Measurements from ENCODE around the gene IGSF21. TPM values are rescaled to one million over a fixed set of nuclear protein-coding genes. Genes with fewer than 3 reads are reported as not detected.
A peak's percentile ranks its signal among the peaks of the same experiment; 100 is the strongest.

The IGSF21 gene
- total RNA-seq (2012; rRNA removed): not detected in 2 replicates
- polyA plus RNA-seq (2012; rRNA removed): not detected in 2 replicates
- not detected in 2 replicates for polyA plus RNA-seq (2012; cell fraction: cytosol; rRNA removed)
- polyA plus RNA-seq (2012; cell fraction: nucleus; rRNA removed; ENCODE audit: low replicate concordance): not detected in 2 replicates
- percentile 0 among the genes with signal in this experiment for Bru-seq, nascent RNA
- percentile 2 among the genes with signal in this experiment for BruChase-seq, experiment 1, labeled RNA remaining after a 6-hour chase
- percentile 1 among the genes with signal in this experiment for BruChase-seq, experiment 2, labeled RNA remaining after a 2-hour chase
- long read RNA-seq: 0 reads

- Histone ChIP-seq H3K18ac (ENCODE audit: low read depth, low read length) (no peak within 1 kb of the TSS), H3K4me1 (ENCODE audit: control insufficient read depth, insufficient read depth, low read length) (no peaks in the 10 kb centered on the region), H3K23ac (ENCODE audit: low read depth, low read length) (no peak within 1 kb of the TSS), H2BK120ac (ENCODE audit: low read depth, low read length) (no peak within 1 kb of the TSS), H3K4ac (ENCODE audit: low read depth, low read length) (no peak within 1 kb of the TSS), H4K91ac (ENCODE audit: insufficient read depth, low read depth, low read length) (no peak within 1 kb of the TSS), H3K27ac (ENCODE audit: insufficient read depth, low read length) (no peak within 1 kb of the TSS), H2BK20ac (ENCODE audit: low read depth, low read length) (no peak within 1 kb of the TSS), H3K14ac (replicated peaks; ENCODE audit: low read depth, low read length) (no peak within 1 kb of the TSS), H3K4me3 (ENCODE audit: insufficient read depth, low read depth, low read length) (no peak within 1 kb of the TSS), H3K36me3 (ENCODE audit: control insufficient read depth, insufficient read depth, low read length) (no peaks in the 10 kb centered on the region), H3K9me1 (ENCODE audit: insufficient read depth, low read length) (peaks cover 4% of the 10 kb centered on the region), H3K56ac (ENCODE audit: extremely low read depth, insufficient read depth, low read length) (no peak within 1 kb of the TSS), H2BK15ac (ENCODE audit: low read depth, low read length) (no peak within 1 kb of the TSS), H2BK5ac (ENCODE audit: low read depth, low read length, poor library complexity, severe bottlenecking) (no peak within 1 kb of the TSS), H4K20me1 (ENCODE audit: insufficient read depth, low read length) (peaks cover 5% of the 10 kb centered on the region; the same call in 1 of the 2 replicates), H3K27me3 (ENCODE audit: control insufficient read depth, insufficient read depth, low read length) (peaks cover 49% of the 10 kb centered on the region), H3K9ac (ENCODE audit: low read depth, low read length) (no peak within 1 kb of the TSS), H2AK9ac (replicated peaks; ENCODE audit: low read depth, low read length, poor library complexity) (no peak within 1 kb of the TSS), H2AFZ (replicated peaks; ENCODE audit: low read length, poor library complexity) (peak within 1 kb of the TSS; percentile 51), H2AK5ac (ENCODE audit: low read depth, low read length) (no peak within 1 kb of the TSS), H4K5ac (ENCODE audit: low read depth, low read length) (no peak within 1 kb of the TSS), H3K79me1 (ENCODE audit: low read depth in 1 of 2, low read length in 2 of 2) (no peaks in the 10 kb centered on the region), H3K4me2 (ENCODE audit: low read depth, low read length) (no peak within 1 kb of the TSS), H4K8ac (ENCODE audit: low read depth in 2 of 2, low read length in 2 of 2) (no peak within 1 kb of the TSS), H3K9me3 (ENCODE audit: control insufficient read depth, insufficient read depth, low read length) (no peaks in the 10 kb centered on the region)
- dilution Hi-C loops (cut with HindIII; ENCODE audit: low sequenced_read_pairs, unreplicated experiment) (no loop called here), intact Hi-C loops (cut with micrococcal nuclease) (no loop called here), in situ Hi-C loops (cut with MboI; ENCODE audit: low sequenced_read_pairs) (no loop called here)
- ATAC-seq (ENCODE audit: low read depth) (no peak), DNase-seq (no peak)
- ChIA-PET CTCF (no interaction called here), POLR2A (ENCODE audit: unreplicated experiment) (no interaction called here)
- WGBS, 2 experiments (ENCODE audit: extremely low coverage in 2 of 2, insufficient read length in 1 of 2): 1% methylated on average over 25 of the region's 108 CpGs; no CpG with 5 or more reads in 1 of the 2 experiments
- BruUV-seq (replicated peaks): no TSS peak
- no peak for TF ChIP-seq SMC3 (IDR thresholded peaks at IDR 0.05; ENCODE audit: low read depth, low read length)
- TF ChIP-seq NFE2L2 (IDR thresholded peaks at IDR 0.05; ENCODE audit: low read depth, low read length): no peak
- TF ChIP-seq USF2 (IDR thresholded peaks at IDR 0.05; ENCODE audit: low read depth, low read length): no peak
- TF ChIP-seq MXI1 (IDR thresholded peaks at IDR 0.05; ENCODE audit: borderline replicate concordance, low read depth, low read length): no peak
- no peak for TF ChIP-seq FOS (IDR thresholded peaks at IDR 0.05; ENCODE audit: low read depth, low read length)
- TF ChIP-seq MAZ (IDR thresholded peaks at IDR 0.05; ENCODE audit: borderline replicate concordance, low read depth, low read length): no peak
- no peak for TF ChIP-seq POLR2A (IDR thresholded peaks at IDR 0.05; ENCODE audit: low read depth, low read length)
- TF ChIP-seq MAFK (IDR thresholded peaks at IDR 0.05; ENCODE audit: low read depth, low read length): no peak
- TF ChIP-seq CEBPB (IDR thresholded peaks at IDR 0.05; ENCODE audit: low read depth, low read length): no peak
- no peak for TF ChIP-seq RFX5 (IDR thresholded peaks at IDR 0.05; ENCODE audit: low read depth, low read length)
- TF ChIP-seq RAD21 (IDR thresholded peaks at IDR 0.05; ENCODE audit: low read length): no peak
- TF ChIP-seq CTCF (conservative IDR thresholded peaks at IDR 0.05; ENCODE audit: low read depth, low read length): no peak
- no peak for TF ChIP-seq ELK1 (IDR thresholded peaks at IDR 0.05; ENCODE audit: borderline replicate concordance, low read depth, low read length)
Observed at GRCh38 chr1:18107369-18108298, at the start of gene IGSF21. Gene IGSF21 (plus strand): TSS chr1:18107798. CDS start chr1:18108129, 331 bp downstream.

Data from IMR-90 (cell line).